ENCODE data around the gene TMEM39B.

DNA sequence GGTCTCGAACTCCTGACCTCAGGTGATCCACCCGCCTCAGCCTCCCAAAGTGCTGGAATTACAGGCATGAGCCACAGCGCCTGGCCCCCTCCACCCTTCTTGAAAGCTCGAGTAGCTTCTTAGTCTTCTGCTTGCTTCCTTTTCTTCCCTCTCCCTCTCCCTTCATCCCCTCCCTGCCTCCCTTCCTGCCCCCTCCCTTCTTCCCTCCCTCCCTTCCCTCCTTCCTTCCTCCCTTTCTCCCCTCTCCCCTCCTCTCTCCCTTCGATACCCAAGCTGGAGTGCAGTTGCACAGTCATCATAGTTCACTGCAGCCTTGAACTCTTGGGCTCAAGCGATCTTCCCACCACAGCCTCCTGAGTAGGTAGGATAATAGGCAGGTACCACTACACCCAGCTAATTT is 47.2 kb upstream of the TMEM39B start:
- TF ChIP-seq, protein P1, sequence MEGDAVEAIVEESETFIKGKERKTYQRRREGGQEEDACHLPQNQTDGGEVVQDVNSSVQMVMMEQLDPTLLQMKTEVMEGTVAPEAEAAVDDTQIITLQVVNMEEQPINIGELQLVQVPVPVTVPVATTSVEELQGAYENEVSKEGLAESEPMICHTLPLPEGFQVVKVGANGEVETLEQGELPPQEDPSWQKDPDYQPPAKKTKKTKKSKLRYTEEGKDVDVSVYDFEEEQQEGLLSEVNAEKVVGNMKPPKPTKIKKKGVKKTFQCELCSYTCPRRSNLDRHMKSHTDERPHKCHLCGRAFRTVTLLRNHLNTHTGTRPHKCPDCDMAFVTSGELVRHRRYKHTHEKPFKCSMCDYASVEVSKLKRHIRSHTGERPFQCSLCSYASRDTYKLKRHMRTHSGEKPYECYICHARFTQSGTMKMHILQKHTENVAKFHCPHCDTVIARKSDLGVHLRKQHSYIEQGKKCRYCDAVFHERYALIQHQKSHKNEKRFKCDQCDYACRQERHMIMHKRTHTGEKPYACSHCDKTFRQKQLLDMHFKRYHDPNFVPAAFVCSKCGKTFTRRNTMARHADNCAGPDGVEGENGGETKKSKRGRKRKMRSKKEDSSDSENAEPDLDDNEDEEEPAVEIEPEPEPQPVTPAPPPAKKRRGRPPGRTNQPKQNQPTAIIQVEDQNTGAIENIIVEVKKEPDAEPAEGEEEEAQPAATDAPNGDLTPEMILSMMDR (conservative IDR thresholded peaks at IDR 0.05; ENCODE audit: low read depth in 2 of 2): no peak
- TF ChIP-seq EZH2phosphoT487 (IDR thresholded peaks at IDR 0.05; ENCODE audit: unreplicated experiment) (no peak), POLR2AphosphoS5 (IDR thresholded peaks at IDR 0.05; ENCODE audit: low read depth) (no peak), ETS1 (IDR thresholded peaks at IDR 0.05) (no peak), EZH2 (IDR thresholded peaks at IDR 0.05; ENCODE audit: low read depth, unreplicated experiment) (no peak), REST (IDR thresholded peaks at IDR 0.05; ENCODE audit: unreplicated experiment) (no peak), CREB1 (CRISPR knock-in tag; IDR thresholded peaks at IDR 0.05; ENCODE audit: low read depth) (no peak), ZNF114 (CRISPR knock-in tag; IDR thresholded peaks at IDR 0.05) (no peak), JUNB (IDR thresholded peaks at IDR 0.05; ENCODE audit: unreplicated experiment) (no peak), STAT1 (IDR thresholded peaks at IDR 0.05; ENCODE audit: unreplicated experiment) (no peak)

Data from GM23338 (cell line).